A673 (cell line): ENCODE data around the gene WDPCP. TPM values are rescaled to one million over a fixed set of nuclear protein-coding genes. Genes with fewer than 3 reads are reported as not detected.

Experiments
- BruUV-seq: library from RNA; stranded (reverse); fragments of 400-500 nt; replicated peaks from 2 replicates; lab custom pipeline; 2021; lab: Mats Ljungman, UMichigan
- CTCF ChIA-PET: fragments of 300-600 bp; sonication (Branson Sonifier 250); formaldehyde crosslinking; loops from one replicate; lab custom pipeline; 2022; ENCODE audit warnings: antibody characterized with exemption; lab: Charles Lee
- POLR2A ChIA-PET: fragments of 300-600 bp; sonication (Branson Sonifier 250); formaldehyde crosslinking; loops from one replicate; lab custom pipeline; 2022; ENCODE audit warnings: antibody characterized with exemption; ENCODE audit not compliant: low non-redundant PET; lab: Charles Lee
- DNase-seq: peaks from one replicate; pipeline ENCODE4 v3.0.0-alpha.2; 2015; ENCODE audit warnings: low spot score
- H3K27ac ChIP-seq: fragments of 200-600 bp; sonication (generic); 2 replicates; pipeline ENCODE4 v1.5.1; 2016; ENCODE audit warnings: mixed run types, low read depth, mild to moderate bottlenecking, mixed read lengths, antibody characterized with exemption, low read length; ENCODE audit not compliant: poor library complexity, severe bottlenecking
- H3K27me3 ChIP-seq: fragments of 200-600 bp; sonication (generic); replicated peaks from 2 replicates; pipeline ENCODE4 v1.6.1; 2017; ENCODE audit warnings: mixed run types, low read depth, mild to moderate bottlenecking, mixed read lengths, antibody characterized with exemption, low read length; ENCODE audit not compliant: insufficient read depth, poor library complexity
- H3K36me3 ChIP-seq: fragments of 200-600 bp; sonication (generic); 2 replicates; pipeline ENCODE4 v1.6.1; 2016; ENCODE audit warnings: mixed run types, mild to moderate bottlenecking, mixed read lengths, antibody characterized with exemption, low read length; ENCODE audit not compliant: insufficient read depth, poor library complexity, severe bottlenecking
- H3K4me1 ChIP-seq: fragments of 200-600 bp; sonication (generic); 2 replicates; pipeline ENCODE4 v1.6.1; 2017; ENCODE audit warnings: mixed run types, mild to moderate bottlenecking, mixed read lengths, antibody characterized with exemption, low read length; ENCODE audit not compliant: insufficient read depth, poor library complexity, severe bottlenecking
- H3K4me3 ChIP-seq: fragments of 200-600 bp; sonication (generic); 2 replicates; pipeline ENCODE4 v1.5.1; 2016; ENCODE audit warnings: low read depth, mixed run types, mild to moderate bottlenecking, mixed read lengths, low read length; ENCODE audit not compliant: poor library complexity, severe bottlenecking
- H3K9me3 ChIP-seq: fragments of 200-600 bp; sonication (generic); 2 replicates; pipeline ENCODE4 v1.6.1; 2016; ENCODE audit warnings: mixed run types, low read depth, mild to moderate bottlenecking, mixed read lengths, antibody characterized with exemption, low read length; ENCODE audit not compliant: poor library complexity, severe bottlenecking
- EZH2 ChIP-seq: fragments of 200-600 bp; sonication (generic); IDR thresholded peaks from 2 replicates; pipeline ENCODE4 v1.6.1; 2017; ENCODE audit warnings: borderline replicate concordance, low read depth, mild to moderate bottlenecking, mixed read lengths, antibody characterized with exemption, low read length; ENCODE audit not compliant: poor library complexity, severe bottlenecking
- intact Hi-C: fragments of 100-400 bp; cut with micrococcal nuclease; formaldehyde crosslinking; loops from one replicate; pipeline ENCODE4 v1.10.0; 2022; ENCODE audit not compliant: unreplicated experiment
- total RNA-seq: library from RNA; stranded (reverse); gene quantifications from 2 replicates; pipeline ENCODE4 v1.2.3, GENCODE V29; 2021
- TF ChIP-seq, protein P1 (sequence below): fragments of 300-800, 200-600 bp; sonication (generic); conservative IDR thresholded peaks from 2 replicates; pipeline ENCODE4 v1.5.1; 2017; ENCODE audit warnings: low read depth, mild to moderate bottlenecking, antibody characterized with exemption, low read length, moderate library complexity, mixed read lengths

Gene WDPCP
- total RNA-seq, 1 experiment from 2014 or later, result 7.9 TPM

GRCh38 chr2:63514237-63514716, 74.0 kb downstream of the WDPCP start:
- Histone ChIP-seq H3K4me3 (no peak overlapping the region), H3K9me3 (no peaks in the 10 kb centered on the region), H3K27me3 (no peaks in the 10 kb centered on the region), H3K4me1 (no peaks in the 10 kb centered on the region), H3K36me3 (no peaks in the 10 kb centered on the region), H3K27ac (no peak overlapping the region)
- ChIA-PET POLR2A (no interaction called here), CTCF (no interaction called here)
- DNase-seq, result no peak
- BruUV-seq, result no TSS peak
- intact Hi-C loops, result no loop called here
- no peak for TF ChIP-seq EZH2

DNA sequence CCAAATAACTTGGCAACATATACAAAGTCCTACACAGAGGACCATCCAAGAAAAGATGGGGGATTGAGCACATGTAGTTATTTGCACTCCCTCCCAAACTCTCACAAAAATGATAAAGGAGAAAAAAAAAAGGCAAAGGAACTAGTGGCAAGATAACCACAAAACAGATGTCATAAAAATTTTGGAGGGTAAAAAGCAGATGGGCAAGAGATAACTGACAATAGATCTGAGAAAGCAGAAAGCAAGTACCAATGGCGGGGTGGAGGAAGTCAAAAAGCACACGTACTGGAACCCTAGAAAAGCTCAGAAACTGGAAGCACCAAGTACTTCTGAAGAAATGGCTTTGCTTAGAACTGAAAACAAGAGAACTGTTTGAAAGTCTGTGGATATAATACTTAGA, 82.0 kb downstream of the WDPCP start:
- H3K27ac ChIP-seq, result no peak overlapping the region
- H3K36me3 ChIP-seq, result no peaks in the 10 kb centered on the region
- TF ChIP-seq EZH2, result no peak
- TF ChIP-seq, protein P1, sequence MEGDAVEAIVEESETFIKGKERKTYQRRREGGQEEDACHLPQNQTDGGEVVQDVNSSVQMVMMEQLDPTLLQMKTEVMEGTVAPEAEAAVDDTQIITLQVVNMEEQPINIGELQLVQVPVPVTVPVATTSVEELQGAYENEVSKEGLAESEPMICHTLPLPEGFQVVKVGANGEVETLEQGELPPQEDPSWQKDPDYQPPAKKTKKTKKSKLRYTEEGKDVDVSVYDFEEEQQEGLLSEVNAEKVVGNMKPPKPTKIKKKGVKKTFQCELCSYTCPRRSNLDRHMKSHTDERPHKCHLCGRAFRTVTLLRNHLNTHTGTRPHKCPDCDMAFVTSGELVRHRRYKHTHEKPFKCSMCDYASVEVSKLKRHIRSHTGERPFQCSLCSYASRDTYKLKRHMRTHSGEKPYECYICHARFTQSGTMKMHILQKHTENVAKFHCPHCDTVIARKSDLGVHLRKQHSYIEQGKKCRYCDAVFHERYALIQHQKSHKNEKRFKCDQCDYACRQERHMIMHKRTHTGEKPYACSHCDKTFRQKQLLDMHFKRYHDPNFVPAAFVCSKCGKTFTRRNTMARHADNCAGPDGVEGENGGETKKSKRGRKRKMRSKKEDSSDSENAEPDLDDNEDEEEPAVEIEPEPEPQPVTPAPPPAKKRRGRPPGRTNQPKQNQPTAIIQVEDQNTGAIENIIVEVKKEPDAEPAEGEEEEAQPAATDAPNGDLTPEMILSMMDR, result no peak
- no TSS peak for BruUV-seq
- peaks cover 13% of the 10 kb centered on the region for H3K4me1 ChIP-seq
- ChIA-PET CTCF (no interaction called here), POLR2A (no interaction called here)
- no peaks in the 10 kb centered on the region for H3K27me3 ChIP-seq
- no peaks in the 10 kb centered on the region for H3K9me3 ChIP-seq
- intact Hi-C loops, result no loop called here
- no peak for DNase-seq
- no peak overlapping the region for H3K4me3 ChIP-seq

- no peak overlapping the region for H3K27ac ChIP-seq
- intact Hi-C loops, result no loop called here
- POLR2A ChIA-PET, result no interaction called here
- no TSS peak for BruUV-seq
- no peaks in the 10 kb centered on the region for H3K9me3 ChIP-seq
- H3K4me1 ChIP-seq, result peaks cover 13% of the 10 kb centered on the region
- H3K4me3 ChIP-seq, result no peak overlapping the region
- no peak for TF ChIP-seq EZH2
- TF ChIP-seq, protein P1, result no peak
- H3K36me3 ChIP-seq, result no peaks in the 10 kb centered on the region
- H3K27me3 ChIP-seq, result no peaks in the 10 kb centered on the region
- CTCF ChIA-PET, result no interaction called here
- DNase-seq, result no peak
These were observed 84.5 kb downstream of the WDPCP start for GRCh38 chr2:63503818-63504217.

- peaks cover 13% of the 10 kb centered on the region for H3K4me1 ChIP-seq
- no peaks in the 10 kb centered on the region for H3K36me3 ChIP-seq
- H3K9me3 ChIP-seq, result no peaks in the 10 kb centered on the region
- H3K27me3 ChIP-seq, result no peaks in the 10 kb centered on the region
- intact Hi-C loops, result no loop called here
- no TSS peak for BruUV-seq
- no peak overlapping the region for H3K4me3 ChIP-seq
- TF ChIP-seq, protein P1, result no peak
- no peak for TF ChIP-seq EZH2
- DNase-seq, result no peak
- POLR2A ChIA-PET, result no interaction called here
- CTCF ChIA-PET, result no interaction called here
- H3K27ac ChIP-seq, result no peak overlapping the region
These were observed 87.9 kb downstream of the WDPCP start for GRCh38 chr2:63500398-63500797.
